Measurements from ENCODE around the gene SLC4A2. TPM values are rescaled to one million over a fixed set of nuclear protein-coding genes. Genes with fewer than 3 reads are reported as not detected.

Gene SLC4A2
- total and polyA plus RNA-seq, 4 donors = 27.5 to 98.8 (median 72.6) TPM

- TF ChIP-seq GABPA (IDR thresholded peaks at IDR 0.05 in 1 of 2, conservative IDR thresholded peaks at IDR 0.05 in 1 of 2) = no peak
Measured at GRCh38 chr7:151099486-151100211, 40.3 kb downstream of the SLC4A2 start (continued).

GRCh38 chr7:151100921-151101320, 41.5 kb downstream of the SLC4A2 start:
- Histone ChIP-seq H3K36me3 (ENCODE audit: control insufficient read depth in 4 of 4, insufficient read depth in 3 of 4, low read depth in 1 of 4, low read length in 3 of 4) (peaks cover 0 to 4% (median 1%) of the 10 kb centered on the region in 4 donors), H3K4me3 (ENCODE audit: low read depth in 1 of 3, low read length in 3 of 3) (no peak overlapping the region), H3K9ac (ENCODE audit: low read depth in 1 of 2, low read length in 2 of 2) (no peak overlapping the region), H3K27me3 (ENCODE audit: control insufficient read depth in 4 of 4, insufficient read depth in 4 of 4, low read length in 3 of 4) (no peaks in the 10 kb centered on the region), H3K9me3 (ENCODE audit: control insufficient read depth in 4 of 4, low read length in 3 of 4) (no peaks in the 10 kb centered on the region), H3K4me1 (ENCODE audit: control insufficient read depth in 4 of 4, insufficient read depth in 4 of 4, low read length in 3 of 4) (no peaks in the 10 kb centered on the region), H3K27ac (ENCODE audit: low read depth in 1 of 2, low read length in 2 of 2) (no peak overlapping the region)
- TF ChIP-seq SP1 (IDR thresholded peaks at IDR 0.05) (no peak), REST (IDR thresholded peaks at IDR 0.05) (no peak), ZBTB33 (IDR thresholded peaks at IDR 0.05) (no peak), TAF1 (conservative IDR thresholded peaks at IDR 0.05) (no peak), FOXA1 (IDR thresholded peaks at IDR 0.05) (no peak), HNF4A (conservative IDR thresholded peaks at IDR 0.05) (no peak), JUND (IDR thresholded peaks at IDR 0.05) (no peak), EGR1 (IDR thresholded peaks at IDR 0.05; ENCODE audit: low read depth in 2 of 2) (no peak), NR2F2 (IDR thresholded peaks at IDR 0.05) (no peak), YY1 (IDR thresholded peaks at IDR 0.05) (no peak), RAD21 (IDR thresholded peaks at IDR 0.05) (no peak), MAX (IDR thresholded peaks at IDR 0.05) (no peak), GABPA (IDR thresholded peaks at IDR 0.05 in 1 of 2, conservative IDR thresholded peaks at IDR 0.05 in 1 of 2) (no peak), ATF3 (IDR thresholded peaks at IDR 0.05) (no peak)
- 94% methylated on average over 10 of the region's 10 CpGs for WGBS
- no peak for DNase-seq (ENCODE audit: low spot score)
